ENCODE results near the gene CSNK1D. TPM values are rescaled to one million over a fixed set of nuclear protein-coding genes. Genes with fewer than 3 reads are reported as not detected.

Gene CSNK1D
- total RNA-seq, 2 donors from 2014 or later: 93.6 to 103 TPM

GRCh38 chr17:82281502-82282238 lies 8.2 kb upstream of the CSNK1D start:
- intact Hi-C loops (cut with DNase I): no loop called here
- no peak for DNase-seq (ENCODE audit: low spot score)

GRCh38 chr17:82281076-82281475 lies 7.6 kb upstream of the CSNK1D start:
- no peak for DNase-seq (ENCODE audit: low spot score)
- intact Hi-C loops (cut with DNase I): no loop called here

- intact Hi-C loops (cut with DNase I): no loop called here
- no peak for DNase-seq (ENCODE audit: low spot score)
Observed at GRCh38 chr17:82280537-82280936, 7.0 kb upstream of the CSNK1D start.

GRCh38 chr17:82278786-82279391 lies 5.4 kb upstream of the CSNK1D start:
- intact Hi-C loops (cut with DNase I): no loop called here
- DNase-seq (ENCODE audit: low spot score): no peak

GRCh38 chr17:82278308-82278707 lies 4.8 kb upstream of the CSNK1D start:
- no peak for DNase-seq (ENCODE audit: low spot score)
- intact Hi-C loops (cut with DNase I): no loop called here

- no peak for DNase-seq (ENCODE audit: low spot score)
- intact Hi-C loops (cut with DNase I): no loop called here
Observed at GRCh38 chr17:82277851-82278250, 4.4 kb upstream of the CSNK1D start.

- no peak for DNase-seq (ENCODE audit: low spot score)
- intact Hi-C loops (cut with DNase I): no loop called here
Observed at GRCh38 chr17:82276938-82277337, 3.4 kb upstream of the CSNK1D start.

- intact Hi-C loops (cut with DNase I): no loop called here
- no peak for DNase-seq (ENCODE audit: low spot score)
Observed at GRCh38 chr17:82275326-82275725, 1.8 kb upstream of the CSNK1D start.

- no peak for DNase-seq (ENCODE audit: low spot score)
- intact Hi-C loops (cut with DNase I): no loop called here
Observed at GRCh38 chr17:82274134-82275020, 877 bp upstream of the CSNK1D start.

GRCh38 chr17:82272495-82273326 lies 789 bp downstream of the CSNK1D start:
- intact Hi-C loops (cut with DNase I): no loop called here
- no peak for DNase-seq (ENCODE audit: low spot score)

- intact Hi-C loops (cut with DNase I): no loop called here
- no peak for DNase-seq (ENCODE audit: low spot score)
Observed at GRCh38 chr17:82271401-82271800, 2.1 kb downstream of the CSNK1D start.

- no peak for DNase-seq (ENCODE audit: low spot score)
- intact Hi-C loops (cut with DNase I): no loop called here
Observed at GRCh38 chr17:82270651-82271050, 2.8 kb downstream of the CSNK1D start.

GRCh38 chr17:82269882-82270500 lies 3.5 kb downstream of the CSNK1D start:
- DNase-seq (ENCODE audit: low spot score): no peak
- intact Hi-C loops (cut with DNase I): no loop called here

GRCh38 chr17:82269138-82269881 lies 4.2 kb downstream of the CSNK1D start:
- DNase-seq (ENCODE audit: low spot score): no peak
- intact Hi-C loops (cut with DNase I): no loop called here

GRCh38 chr17:82267575-82268379 lies 5.7 kb downstream of the CSNK1D start:
- intact Hi-C loops (cut with DNase I): no loop called here
- DNase-seq (ENCODE audit: low spot score): peak; percentile 98

- DNase-seq (ENCODE audit: low spot score): no peak
- intact Hi-C loops (cut with DNase I): no loop called here
Observed at GRCh38 chr17:82266142-82266541, 7.4 kb downstream of the CSNK1D start.

- DNase-seq (ENCODE audit: low spot score): no peak
- intact Hi-C loops (cut with DNase I): loop anchor here in 1 of 2 donors (2.0 kb wide), 1 partner anchor 15 kb away; no protein-coding TSS in a partner anchor
Observed at GRCh38 chr17:82263641-82264040, 9.9 kb downstream of the CSNK1D start.

All from posterior vena cava (tissue), 2 donors.